Hippocampal formation (tissue), 2 donors: ENCODE results near the gene FZD8.
"Not testable (repeated sequence)": the region's sequence is repeated elsewhere in the genome, so short reads cannot be mapped to it uniquely, and the experiment has no call there.

Source experiments
- DNase-seq, 2 donors: peaks; one replicate each; lab custom pipeline; 2025; lab: John Stamatoyannopoulos, UW

The FZD8 gene, protein sequence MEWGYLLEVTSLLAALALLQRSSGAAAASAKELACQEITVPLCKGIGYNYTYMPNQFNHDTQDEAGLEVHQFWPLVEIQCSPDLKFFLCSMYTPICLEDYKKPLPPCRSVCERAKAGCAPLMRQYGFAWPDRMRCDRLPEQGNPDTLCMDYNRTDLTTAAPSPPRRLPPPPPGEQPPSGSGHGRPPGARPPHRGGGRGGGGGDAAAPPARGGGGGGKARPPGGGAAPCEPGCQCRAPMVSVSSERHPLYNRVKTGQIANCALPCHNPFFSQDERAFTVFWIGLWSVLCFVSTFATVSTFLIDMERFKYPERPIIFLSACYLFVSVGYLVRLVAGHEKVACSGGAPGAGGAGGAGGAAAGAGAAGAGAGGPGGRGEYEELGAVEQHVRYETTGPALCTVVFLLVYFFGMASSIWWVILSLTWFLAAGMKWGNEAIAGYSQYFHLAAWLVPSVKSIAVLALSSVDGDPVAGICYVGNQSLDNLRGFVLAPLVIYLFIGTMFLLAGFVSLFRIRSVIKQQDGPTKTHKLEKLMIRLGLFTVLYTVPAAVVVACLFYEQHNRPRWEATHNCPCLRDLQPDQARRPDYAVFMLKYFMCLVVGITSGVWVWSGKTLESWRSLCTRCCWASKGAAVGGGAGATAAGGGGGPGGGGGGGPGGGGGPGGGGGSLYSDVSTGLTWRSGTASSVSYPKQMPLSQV

DNA sequence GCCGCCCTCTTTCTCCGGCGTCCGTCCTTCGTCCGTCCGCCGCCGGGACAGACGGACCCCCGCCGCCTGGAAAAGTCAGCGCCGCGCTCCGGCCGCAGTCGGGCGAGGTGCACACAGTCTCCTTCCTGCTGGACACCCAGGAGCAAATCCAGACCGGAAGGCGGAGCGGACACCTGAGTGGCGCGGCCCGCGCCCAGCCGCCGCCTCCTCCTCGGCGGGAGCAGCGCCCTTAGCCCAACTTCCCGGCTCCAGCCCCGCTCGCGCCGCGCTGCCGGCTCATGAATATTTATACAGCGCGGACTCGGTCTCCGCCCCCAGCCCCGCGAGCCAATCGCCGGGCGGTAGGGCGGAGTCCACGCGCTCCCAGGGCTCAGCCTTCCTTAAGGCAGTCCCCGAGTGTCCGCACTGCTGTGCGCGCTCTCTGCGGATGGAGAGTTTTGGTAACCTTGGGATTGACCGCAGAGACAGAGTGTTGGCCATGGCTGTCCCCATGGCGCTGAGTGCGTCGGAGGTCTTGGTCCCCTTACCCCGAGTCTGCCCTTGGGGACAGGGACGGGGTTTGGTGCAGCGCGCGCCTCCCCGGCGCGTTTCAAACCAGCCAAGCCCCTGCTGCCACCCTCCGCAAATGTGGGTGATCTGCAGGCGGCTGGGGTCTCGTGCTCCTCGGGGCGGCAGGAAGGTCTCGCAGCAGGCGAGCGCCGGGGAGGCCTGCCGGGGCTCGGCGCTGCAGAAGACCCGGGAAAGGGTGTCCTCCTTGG lies at the start of gene FZD8:
Gene FZD8, minus strand, starts transcription at position 262 of the 758 bp plus-strand sequence. CDS start 867 bp downstream, outside the sequence.
- DNase-seq: peak; percentile 83 to 86

DNA sequence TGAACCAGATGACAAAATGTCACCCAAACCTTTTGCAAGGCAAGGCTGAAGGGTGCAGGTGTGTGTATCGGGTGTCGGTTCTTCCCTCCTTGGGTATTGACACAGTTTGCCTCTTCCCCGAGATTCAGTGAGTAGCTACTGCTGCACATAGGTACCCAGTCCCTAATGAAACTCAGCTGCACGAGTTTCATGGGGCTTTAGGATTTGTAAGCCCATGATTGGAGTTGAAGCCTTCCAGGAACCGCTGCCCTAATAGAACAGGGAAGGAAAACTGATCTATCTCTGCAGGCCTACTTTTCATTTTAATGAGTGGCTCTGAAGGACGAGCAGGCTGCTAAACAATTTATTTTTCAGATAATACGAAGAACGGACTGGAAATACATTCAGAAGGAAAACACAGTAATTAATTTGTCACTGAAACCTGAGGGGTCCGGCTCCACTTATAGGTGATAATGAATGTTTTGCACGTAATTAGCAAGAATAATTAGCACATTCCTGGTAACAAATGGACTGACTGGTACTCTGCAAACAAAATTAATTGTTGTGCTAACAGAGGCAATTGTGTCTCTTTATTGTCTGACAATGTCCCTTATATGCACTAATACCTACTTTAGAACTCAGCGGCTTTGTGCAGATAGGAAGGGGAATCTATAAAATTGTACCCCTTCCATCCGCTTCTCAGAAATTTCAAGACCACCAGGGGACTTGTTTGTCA lies 49.6 kb upstream of the FZD8 start:
- DNase-seq: no peak

- DNase-seq: no peak
Measured at GRCh38 chr10:35690534-35690933, 48.4 kb upstream of the FZD8 start.

DNA sequence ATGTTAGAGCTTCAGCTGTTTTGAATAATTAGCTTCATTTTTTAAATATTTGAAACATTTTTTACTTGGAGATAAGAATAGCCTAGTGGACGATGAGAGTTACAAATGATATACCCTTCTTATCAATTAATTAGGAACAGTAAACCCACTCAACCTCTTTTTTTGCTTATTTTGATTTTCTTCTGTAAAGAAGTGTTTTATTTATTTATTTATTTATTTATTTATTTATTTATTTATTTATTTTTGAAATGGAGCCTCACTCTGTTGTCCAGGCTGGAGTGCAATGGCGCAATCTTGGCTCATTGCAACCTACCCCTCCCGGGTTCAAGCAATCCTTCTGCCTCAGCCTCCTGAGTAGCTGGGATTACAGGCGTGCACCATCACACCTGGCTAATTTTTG lies 43.8 kb upstream of the FZD8 start:
- DNase-seq: not testable (repeated sequence)

DNA sequence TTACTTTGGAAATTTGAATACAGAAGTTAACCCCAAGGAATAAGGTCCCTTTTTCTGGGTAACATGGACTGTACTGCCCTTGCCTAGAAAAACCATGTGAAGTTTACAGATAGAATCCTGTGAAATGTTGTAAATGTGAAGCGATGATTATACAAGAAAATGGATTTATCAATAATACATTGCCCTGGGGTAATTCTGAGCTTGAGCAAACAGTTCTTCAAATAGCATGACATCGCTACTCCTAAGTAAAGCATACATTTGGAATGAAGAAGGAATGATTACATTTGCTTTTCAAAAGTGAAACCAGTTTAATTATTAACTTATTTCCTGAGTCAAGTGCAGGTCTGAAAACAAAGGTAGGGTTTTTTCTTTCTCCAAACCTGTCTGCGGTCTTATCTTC lies 43.3 kb upstream of the FZD8 start:
- DNase-seq: no peak

- no peak for DNase-seq
Measured at GRCh38 chr10:35684586-35684985, 42.5 kb upstream of the FZD8 start.

DNA sequence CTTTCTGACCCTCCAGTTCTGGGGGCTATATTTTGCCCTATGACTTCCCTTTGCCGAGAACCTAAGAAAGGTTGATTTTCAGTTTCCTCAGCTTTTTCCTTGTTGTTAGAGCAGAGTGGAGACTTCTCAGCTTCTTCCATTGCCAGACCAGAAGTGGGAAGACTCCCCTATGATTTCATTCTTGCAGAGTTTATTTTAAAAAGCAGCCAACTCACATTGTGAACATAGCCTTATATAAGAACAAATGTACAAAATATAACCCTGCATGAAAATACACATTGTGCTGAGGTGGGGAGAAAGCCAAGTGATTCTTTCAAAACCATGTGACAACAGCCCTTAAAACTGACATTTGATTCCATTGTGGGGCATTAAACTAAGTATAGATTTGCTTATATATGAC lies 33.8 kb upstream of the FZD8 start:
- DNase-seq: no peak

GRCh38 chr10:35674843-35675242 lies 32.7 kb upstream of the FZD8 start:
- no peak for DNase-seq

DNA sequence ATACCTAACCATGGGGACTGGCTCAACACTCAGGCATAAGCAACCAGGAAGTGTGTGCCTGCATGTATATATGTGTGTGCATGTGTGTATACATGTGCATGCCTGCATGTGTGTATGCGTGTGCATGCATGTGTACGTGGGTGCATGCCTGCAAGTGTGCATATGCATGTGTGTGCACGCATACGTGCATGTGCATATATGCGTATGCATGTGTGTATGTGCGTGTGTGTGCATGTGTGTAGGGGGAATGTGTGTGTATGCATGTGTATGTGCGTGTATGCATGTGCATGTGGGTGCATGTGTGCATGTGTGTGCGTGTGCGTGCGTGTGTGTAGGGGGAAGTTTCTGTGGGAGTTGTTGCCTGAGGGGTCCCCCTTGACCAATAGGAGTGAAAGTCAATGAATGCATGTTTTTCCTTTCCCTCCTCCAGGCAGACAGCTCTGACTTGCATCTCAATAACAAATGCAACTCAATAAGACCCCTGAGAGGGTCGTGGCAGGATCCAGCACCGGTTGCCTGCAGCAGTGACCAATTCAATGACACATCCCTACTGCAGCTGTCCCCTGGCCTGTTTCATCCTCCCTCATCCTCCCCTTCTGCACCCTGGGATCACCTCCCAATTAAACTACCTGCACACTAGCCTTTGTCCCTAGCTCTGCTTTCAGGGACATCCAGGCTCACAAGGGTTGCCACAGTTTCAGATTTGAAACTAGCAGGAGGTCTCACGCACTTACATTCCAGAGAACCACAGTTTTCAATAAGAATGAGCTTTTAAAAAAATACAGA lies 27.0 kb upstream of the FZD8 start:
- DNase-seq: no peak

DNA sequence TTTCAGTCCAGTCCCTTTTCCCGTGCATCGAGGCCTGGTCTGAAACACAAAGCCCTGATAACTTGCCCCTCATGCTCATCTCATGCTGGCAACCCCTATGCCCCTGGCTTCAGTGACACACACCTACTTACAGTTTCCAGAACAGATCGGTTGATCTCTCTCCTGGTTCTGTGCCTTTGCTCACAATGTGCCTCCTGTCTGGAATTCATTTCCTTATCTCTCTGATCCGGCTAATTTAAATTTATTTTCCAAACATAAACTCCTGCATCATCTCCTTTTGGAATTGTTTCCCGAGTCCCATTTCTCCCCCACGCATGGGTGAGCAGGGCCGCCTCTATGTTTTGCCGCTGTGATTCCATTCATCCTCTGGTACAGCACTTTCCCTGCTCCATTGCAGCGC lies 25.9 kb upstream of the FZD8 start:
- DNase-seq: no peak

DNA sequence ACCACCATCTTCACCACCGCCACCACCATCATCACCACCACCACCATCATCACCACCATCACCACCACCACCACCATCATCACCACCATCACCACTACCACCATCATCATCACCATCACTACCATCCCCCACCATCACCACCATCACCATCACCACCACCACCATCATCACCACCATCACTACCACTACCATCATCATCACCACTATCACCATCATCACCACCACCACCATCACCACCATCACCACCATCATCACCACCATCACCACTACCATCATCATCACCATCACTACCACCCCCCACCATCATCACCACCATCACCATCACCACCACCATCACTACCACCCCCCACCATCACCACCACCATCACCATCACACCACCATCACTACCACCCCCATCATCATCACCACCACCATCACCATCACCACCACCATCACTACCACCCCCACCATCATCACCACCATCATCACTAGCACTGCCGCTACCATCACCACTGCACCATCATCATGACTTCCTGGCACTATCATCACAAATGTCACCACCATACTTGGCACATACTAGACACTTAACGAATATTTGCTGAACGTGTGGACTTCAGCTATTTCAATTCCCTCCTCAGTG lies 25.3 kb upstream of the FZD8 start:
- DNase-seq: no peak

- DNase-seq: no peak
Measured at GRCh38 chr10:35661236-35661635, 19.1 kb upstream of the FZD8 start.

- DNase-seq: no peak
Measured at GRCh38 chr10:35659456-35659855, 17.4 kb upstream of the FZD8 start.

DNA sequence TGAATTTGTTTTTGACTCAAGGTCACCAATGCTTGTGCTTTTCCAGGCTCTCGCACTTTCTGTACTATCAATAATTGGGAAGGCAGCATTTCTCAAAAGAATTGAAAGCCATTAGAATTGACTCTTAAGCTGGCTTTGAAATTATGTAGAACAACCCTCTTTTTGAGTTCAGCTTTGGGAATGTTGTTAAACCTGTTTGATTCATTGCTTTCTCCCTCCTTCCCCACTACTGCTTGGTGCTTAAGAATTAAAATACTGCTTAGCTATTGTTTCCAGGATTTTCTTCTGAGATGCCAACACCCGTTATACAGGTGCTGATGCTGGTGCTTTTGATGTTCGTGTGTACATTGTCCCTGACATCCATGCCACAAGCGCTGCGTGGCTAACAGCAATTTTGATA lies 15.5 kb upstream of the FZD8 start:
- no peak for DNase-seq

DNA sequence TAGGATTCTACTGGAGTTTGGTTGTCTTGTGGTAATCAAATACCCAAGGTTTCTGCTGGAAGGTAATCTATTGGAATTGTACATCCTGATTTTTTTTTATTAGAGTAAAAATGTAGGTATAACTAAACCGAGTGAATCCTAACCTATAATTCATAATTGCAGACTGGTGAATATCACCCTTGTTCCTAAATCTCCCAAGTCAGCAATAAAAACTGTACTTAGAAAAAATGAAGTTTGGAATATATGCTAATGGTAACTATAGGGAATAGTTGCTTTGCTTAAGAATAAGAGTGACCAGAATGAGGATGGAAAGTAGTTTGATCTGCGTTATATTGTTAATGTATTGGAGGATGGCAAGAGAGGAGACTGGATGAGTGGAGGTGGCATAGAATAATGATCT lies 10.7 kb upstream of the FZD8 start:
- DNase-seq: no peak

DNA sequence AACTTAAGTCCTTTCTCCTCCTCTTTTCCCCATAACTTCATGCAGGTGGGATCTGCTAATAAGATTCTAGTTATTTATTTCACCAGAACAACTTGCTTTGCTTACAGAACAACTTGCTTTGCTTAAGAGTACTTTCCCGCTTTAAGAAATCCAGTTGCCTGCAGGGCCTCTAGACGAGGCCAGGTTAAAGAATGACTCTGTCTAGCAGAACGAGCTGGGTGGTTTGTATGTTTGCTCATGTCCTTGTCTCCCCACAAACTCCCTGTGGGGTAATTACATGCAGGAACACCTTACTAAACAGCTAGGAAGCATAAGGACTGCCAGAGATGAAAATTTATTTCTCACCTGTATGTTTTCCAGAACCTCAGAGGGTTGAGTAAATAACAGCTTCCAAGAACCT lies 8.8 kb upstream of the FZD8 start:
- no peak for DNase-seq

DNA sequence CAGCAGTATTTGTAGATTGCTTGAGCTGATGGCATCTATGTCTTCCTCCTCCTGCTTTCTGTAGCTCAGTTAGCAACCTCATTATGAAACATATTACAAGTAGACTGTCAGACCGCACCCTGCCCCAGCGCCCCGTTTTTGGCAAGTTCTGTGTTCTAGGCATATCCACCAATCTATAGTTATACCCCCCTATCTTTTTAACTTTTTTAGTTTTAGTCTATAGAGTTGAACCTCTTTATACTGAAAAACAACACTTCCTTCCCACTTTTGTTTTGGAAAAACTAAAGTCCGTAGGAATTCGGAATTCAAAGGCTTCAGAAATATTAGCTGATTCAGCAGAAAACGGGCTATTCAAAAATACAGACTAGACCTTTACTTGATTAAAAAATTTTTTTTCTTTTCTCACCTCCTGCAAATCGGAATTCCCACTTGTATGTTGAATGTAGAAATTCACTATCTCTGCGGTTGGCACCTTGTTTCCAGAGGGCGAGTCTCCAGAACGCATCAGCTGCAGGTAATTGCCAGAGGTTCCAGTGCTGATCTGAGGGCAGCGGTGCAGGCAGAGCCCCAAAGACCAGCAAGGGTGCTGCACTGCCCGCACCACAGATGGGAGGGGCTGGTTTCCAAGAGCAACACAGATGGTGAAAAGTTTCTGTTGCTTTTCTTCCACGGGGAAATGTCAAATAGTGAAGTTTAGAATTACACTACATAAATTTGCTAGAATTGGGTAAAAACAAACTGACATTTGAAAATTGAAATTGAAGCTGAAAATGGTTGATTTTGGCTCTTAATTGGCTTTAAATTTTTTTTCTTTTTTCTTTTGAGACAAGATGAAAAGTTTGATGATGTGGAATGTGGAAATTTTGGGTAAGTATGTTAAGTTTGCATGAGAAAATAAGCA lies 2.2 kb upstream of the FZD8 start:
- DNase-seq: no peak

DNA sequence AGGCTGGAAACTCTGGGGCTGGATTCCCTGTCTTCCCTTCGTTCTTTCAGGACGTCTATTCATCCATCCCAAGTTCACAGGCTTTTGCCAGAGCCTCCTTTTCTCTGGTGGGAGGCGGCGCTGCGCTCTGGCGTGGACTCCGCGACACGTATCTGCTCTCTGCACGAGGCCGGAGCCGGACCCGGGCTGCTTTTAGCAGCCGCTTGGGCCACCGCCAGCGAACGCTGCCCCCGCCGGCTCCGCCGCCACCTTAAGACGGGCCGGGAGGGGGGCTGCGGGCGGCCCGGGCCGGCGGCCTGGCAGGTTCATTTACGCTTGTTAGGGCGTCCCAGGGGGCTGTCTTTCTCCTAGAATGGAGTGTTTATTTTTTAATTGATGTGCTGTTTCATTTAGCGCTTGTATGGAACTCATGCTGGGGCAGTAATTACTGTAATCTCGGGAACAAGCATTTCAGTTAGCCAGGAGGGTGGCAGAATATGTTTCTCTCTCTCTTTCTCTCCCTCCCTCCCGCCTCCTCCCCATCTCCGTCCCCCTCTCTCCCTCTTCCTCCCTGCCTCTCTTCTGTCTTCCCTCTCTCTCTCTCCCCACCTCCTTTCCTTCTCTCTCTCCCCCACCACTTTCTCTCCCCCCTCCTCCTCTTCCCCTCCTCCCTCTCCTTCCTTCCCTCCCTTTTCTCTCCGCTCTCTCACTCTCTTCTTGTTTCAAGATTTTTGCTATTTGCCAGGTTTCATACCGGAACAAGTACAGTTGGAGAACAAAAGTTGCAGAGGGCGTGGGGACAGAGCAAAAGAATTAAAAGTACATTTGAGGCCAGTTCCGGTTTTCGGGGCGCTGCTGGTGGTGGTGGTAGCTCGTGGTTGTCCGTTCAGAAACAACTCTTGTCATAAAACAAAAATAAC lies 1.3 kb upstream of the FZD8 start:
- peak; percentile 55 to 56 for DNase-seq

- DNase-seq: no peak
Measured at GRCh38 chr10:35642793-35643114, 658 bp upstream of the FZD8 start.
